PFSK-1 (cell line): ENCODE results near the gene STIM1.

Source experiments
- FOXP2 ChIP-seq: optimal IDR thresholded peaks from 2 replicates; pipeline ENCODE3; 2011; ENCODE audit warnings: borderline replicate concordance, control low read depth, inconsistent platforms; ENCODE audit not compliant: insufficient read depth; ENCODE audit errors: extremely low read length, extremely low read depth
- POLR2AphosphoS5 ChIP-seq: IDR thresholded peaks from 2 replicates; pipeline ENCODE4 v1.6.1; 2012; ENCODE audit warnings: low read depth, mild to moderate bottlenecking, control low read depth, low read length, moderate library complexity
- SIN3A ChIP-seq: IDR thresholded peaks from 2 replicates; pipeline ENCODE4 v1.6.1; 2012; ENCODE audit warnings: mild to moderate bottlenecking, low read length, moderate library complexity, borderline replicate concordance; ENCODE audit not compliant: insufficient read depth
- TAF1 ChIP-seq: IDR thresholded peaks from 2 replicates; pipeline ENCODE4 v1.6.1; 2012; ENCODE audit warnings: low read length, control low read depth, borderline replicate concordance; ENCODE audit not compliant: insufficient read depth
- TF ChIP-seq, protein P1 (sequence below), 2 experiments: IDR thresholded peaks; 2 replicates each; pipeline versions ENCODE4 v1.6.1 to v1.8.0; 2011 to 2012; ENCODE audit warnings: low read depth in 2 of 2, low read length in 2 of 2, control low read depth in 1 of 2, inconsistent platforms in 1 of 2, mild to moderate bottlenecking in 1 of 2, moderate library complexity in 1 of 2; ENCODE audit not compliant: insufficient read depth in 1 of 2

The STIM1 gene

DNA sequence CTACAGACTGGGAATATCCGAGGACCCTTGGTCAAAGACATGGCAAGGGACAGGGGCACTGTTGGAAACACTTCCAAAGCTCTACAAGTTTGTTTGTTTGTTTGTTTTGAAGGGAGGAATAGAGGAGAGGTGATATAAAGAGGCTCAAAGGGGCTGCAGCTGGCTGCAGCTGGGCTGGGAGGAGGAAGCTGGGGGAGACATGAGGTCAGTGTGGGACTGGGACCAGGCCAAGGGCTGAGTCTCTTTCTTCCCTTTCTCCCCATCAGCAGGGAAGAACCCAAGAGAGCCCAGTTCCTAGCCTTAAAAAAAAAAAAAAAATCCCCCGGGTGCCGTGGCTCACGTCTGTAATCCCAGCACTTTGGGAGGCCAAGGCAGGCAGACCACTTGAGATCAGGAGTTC is 19.7 kb upstream of the STIM1 start:
- no peak for TF ChIP-seq POLR2AphosphoS5
- no peak for TF ChIP-seq SIN3A
- no peak for TF ChIP-seq FOXP2
- no peak for TF ChIP-seq TAF1
- TF ChIP-seq, protein P1, sequence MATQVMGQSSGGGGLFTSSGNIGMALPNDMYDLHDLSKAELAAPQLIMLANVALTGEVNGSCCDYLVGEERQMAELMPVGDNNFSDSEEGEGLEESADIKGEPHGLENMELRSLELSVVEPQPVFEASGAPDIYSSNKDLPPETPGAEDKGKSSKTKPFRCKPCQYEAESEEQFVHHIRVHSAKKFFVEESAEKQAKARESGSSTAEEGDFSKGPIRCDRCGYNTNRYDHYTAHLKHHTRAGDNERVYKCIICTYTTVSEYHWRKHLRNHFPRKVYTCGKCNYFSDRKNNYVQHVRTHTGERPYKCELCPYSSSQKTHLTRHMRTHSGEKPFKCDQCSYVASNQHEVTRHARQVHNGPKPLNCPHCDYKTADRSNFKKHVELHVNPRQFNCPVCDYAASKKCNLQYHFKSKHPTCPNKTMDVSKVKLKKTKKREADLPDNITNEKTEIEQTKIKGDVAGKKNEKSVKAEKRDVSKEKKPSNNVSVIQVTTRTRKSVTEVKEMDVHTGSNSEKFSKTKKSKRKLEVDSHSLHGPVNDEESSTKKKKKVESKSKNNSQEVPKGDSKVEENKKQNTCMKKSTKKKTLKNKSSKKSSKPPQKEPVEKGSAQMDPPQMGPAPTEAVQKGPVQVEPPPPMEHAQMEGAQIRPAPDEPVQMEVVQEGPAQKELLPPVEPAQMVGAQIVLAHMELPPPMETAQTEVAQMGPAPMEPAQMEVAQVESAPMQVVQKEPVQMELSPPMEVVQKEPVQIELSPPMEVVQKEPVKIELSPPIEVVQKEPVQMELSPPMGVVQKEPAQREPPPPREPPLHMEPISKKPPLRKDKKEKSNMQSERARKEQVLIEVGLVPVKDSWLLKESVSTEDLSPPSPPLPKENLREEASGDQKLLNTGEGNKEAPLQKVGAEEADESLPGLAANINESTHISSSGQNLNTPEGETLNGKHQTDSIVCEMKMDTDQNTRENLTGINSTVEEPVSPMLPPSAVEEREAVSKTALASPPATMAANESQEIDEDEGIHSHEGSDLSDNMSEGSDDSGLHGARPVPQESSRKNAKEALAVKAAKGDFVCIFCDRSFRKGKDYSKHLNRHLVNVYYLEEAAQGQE (IDR thresholded peaks at IDR 0.05; ENCODE audit: insufficient read depth in 1 of 2, low read depth in 2 of 2, low read length in 2 of 2) = no peak

GRCh38 chr11:3836903-3837302 is 18.6 kb upstream of the STIM1 start:
- TF ChIP-seq SIN3A = no peak
- TF ChIP-seq FOXP2 = no peak
- no peak for TF ChIP-seq POLR2AphosphoS5
- TF ChIP-seq TAF1 = no peak
- TF ChIP-seq, protein P1 (IDR thresholded peaks at IDR 0.05; ENCODE audit: insufficient read depth in 1 of 2, low read depth in 2 of 2, low read length in 2 of 2) = no peak

DNA sequence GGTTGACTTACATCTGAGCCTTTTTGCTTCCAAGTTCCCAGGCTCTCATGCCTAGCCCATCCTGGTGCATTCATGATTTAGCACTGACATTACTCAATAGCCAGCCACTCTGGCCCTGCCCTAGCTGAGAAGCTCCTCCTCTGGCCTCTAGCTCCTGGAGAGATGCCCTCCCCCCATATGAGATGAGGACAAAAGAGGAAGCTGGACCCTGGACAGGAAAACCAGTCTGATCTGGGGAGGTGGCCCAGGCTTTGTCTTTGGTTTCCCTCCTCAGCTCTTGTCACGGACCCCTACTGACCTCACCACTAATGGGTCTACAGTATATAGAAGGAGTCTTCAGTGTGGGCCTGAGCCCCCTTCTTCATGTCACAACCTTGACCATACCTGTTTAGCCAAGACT is 17.7 kb upstream of the STIM1 start:
- no peak for TF ChIP-seq FOXP2
- TF ChIP-seq, protein P1 (IDR thresholded peaks at IDR 0.05; ENCODE audit: insufficient read depth in 1 of 2, low read depth in 2 of 2, low read length in 2 of 2) = no peak
- no peak for TF ChIP-seq TAF1
- TF ChIP-seq POLR2AphosphoS5 = no peak
- no peak for TF ChIP-seq SIN3A

GRCh38 chr11:3838504-3838903 is 17.0 kb upstream of the STIM1 start:
- TF ChIP-seq POLR2AphosphoS5 = no peak

- TF ChIP-seq FOXP2 = no peak
- TF ChIP-seq TAF1 = no peak
- TF ChIP-seq, protein P1 (IDR thresholded peaks at IDR 0.05; ENCODE audit: insufficient read depth in 1 of 2, low read depth in 2 of 2, low read length in 2 of 2) = no peak
- no peak for TF ChIP-seq POLR2AphosphoS5
- TF ChIP-seq SIN3A = no peak
Measured at GRCh38 chr11:3840004-3840869, 15.2 kb upstream of the STIM1 start.
